Endodermal cell (in vitro differentiated cells): ENCODE measurements around the gene SENP6. TPM values are rescaled to one million over a fixed set of nuclear protein-coding genes. Genes with fewer than 3 reads are reported as not detected.

Experiments used
- DNase-seq: peaks from one replicate; pipeline ENCODE4 v3.0.0-alpha.2; 2017
- H3K27ac ChIP-seq: 2 replicates; pipeline ENCODE4 v1.5.1; 2013; ENCODE audit warnings: mild to moderate bottlenecking, low read depth, low read length, moderate library complexity
- H3K27me3 ChIP-seq: 2 replicates; pipeline ENCODE4 v1.6.1; 2013; ENCODE audit warnings: mild to moderate bottlenecking, low read length, moderate library complexity; ENCODE audit not compliant: insufficient read depth, control insufficient read depth, poor library complexity, severe bottlenecking
- H3K36me3 ChIP-seq: 2 replicates; pipeline ENCODE4 v1.7.0; 2013; ENCODE audit warnings: mild to moderate bottlenecking, low read length, moderate library complexity; ENCODE audit not compliant: control insufficient read depth, insufficient read depth
- H3K4me1 ChIP-seq: one replicate; pipeline ENCODE4 v1.7.0; 2013; ENCODE audit warnings: low read length; ENCODE audit not compliant: control insufficient read depth, insufficient read depth
- H3K4me3 ChIP-seq: 2 replicates; pipeline ENCODE4 v1.5.1; 2013; ENCODE audit warnings: mild to moderate bottlenecking, low read length, moderate library complexity
- H3K9ac ChIP-seq: 2 replicates; pipeline ENCODE4 v1.6.1; 2013; ENCODE audit warnings: mild to moderate bottlenecking, low read length, moderate library complexity; ENCODE audit not compliant: poor library complexity, severe bottlenecking; ENCODE audit errors: extremely low read depth
- H3K9me3 ChIP-seq: 2 replicates; pipeline ENCODE4 v1.6.1; 2013; ENCODE audit warnings: mild to moderate bottlenecking, low read length, moderate library complexity; ENCODE audit not compliant: control insufficient read depth
- H3K27ac Mint-ChIP-seq: 2 replicates; pipeline ENCODE4 v1.8.0; 2020; ENCODE audit warnings: mixed read lengths
- H3K27me3 Mint-ChIP-seq: 2 replicates; pipeline ENCODE4 v1.8.0; 2021; ENCODE audit warnings: mild to moderate bottlenecking, mixed read lengths; ENCODE audit not compliant: insufficient read depth
- H3K36me3 Mint-ChIP-seq: 2 replicates; pipeline ENCODE4 v1.8.0; 2020; ENCODE audit warnings: low read depth, mixed read lengths
- H3K4me1 Mint-ChIP-seq: 2 replicates; pipeline ENCODE4 v1.8.0; 2020; ENCODE audit warnings: mixed read lengths
- H3K4me3 Mint-ChIP-seq: 2 replicates; pipeline ENCODE4 v1.8.0; 2020; ENCODE audit warnings: mild to moderate bottlenecking, moderate library complexity, mixed read lengths
- H3K9me3 Mint-ChIP-seq: 2 replicates; pipeline ENCODE4 v1.8.0; 2020; ENCODE audit warnings: mild to moderate bottlenecking, mixed read lengths
- CTCF ChIP-seq: fragments of 200-600 bp; sonication (generic); conservative IDR thresholded peaks from 2 replicates; pipeline ENCODE4 v1.5.0; 2021; ENCODE audit warnings: antibody characterized with exemption, mild to moderate bottlenecking
- WGBS, 2 experiments: methylation state at CpG; one replicate each; pipeline versions ENCODE4 v1.1.5 to v1.1.7; 2013; ENCODE audit warnings: missing lambda C conversion rate in 2 of 2, mixed read lengths in 1 of 2; ENCODE audit not compliant: insufficient coverage in 1 of 2, insufficient read length in 1 of 2; 5-methylcytosine and 5-hydroxymethylcytosine counted together
- total RNA-seq, 2 donors: library from RNA; stranded (reverse); fragmentation: NEBNext Ultra II Directional in 1 of 2; extraction: Animal tissue kit (Norgen Biotek cat#: 25700) in 1 of 2; gene quantifications; 2 replicates in 1 of 2; 3 replicates in 1 of 2; pipeline ENCODE4 v1.2.1, GENCODE V29; 2021

Gene SENP6
- total RNA-seq, 2 donors from 2014 or later, result 101 to 113 TPM

DNA sequence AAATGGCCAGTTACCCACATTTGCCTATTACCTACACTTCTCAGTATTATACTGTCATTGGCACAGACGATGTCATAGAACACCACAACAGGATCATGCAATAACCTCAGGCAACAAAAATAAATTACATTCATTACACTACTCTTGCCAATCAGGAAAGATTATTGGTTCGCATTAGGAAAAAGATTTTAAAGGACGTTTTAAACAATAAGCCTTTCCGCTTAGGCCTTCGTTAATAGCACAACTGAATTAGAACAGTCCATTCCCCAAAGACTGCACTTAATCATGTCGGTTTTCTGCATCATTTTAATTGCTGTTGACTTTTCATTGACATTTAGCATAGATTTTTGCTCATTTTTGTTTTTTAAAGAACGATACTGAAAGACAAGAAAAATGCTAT, 912 bp upstream of the SENP6 start:
- H3K9ac ChIP-seq, result peak overlapping the region; percentile 95
- peak overlapping the region; percentile 76 for H3K27ac Mint-ChIP-seq

GRCh38 chr6:75602246-75603105, 796 bp downstream of the SENP6 start:
- TF ChIP-seq CTCF, result no peak
- no peaks in the 10 kb centered on the region for H3K27me3 Mint-ChIP-seq
- Histone ChIP-seq H3K4me1 (no peaks in the 10 kb centered on the region), H3K27me3 (no peaks in the 10 kb centered on the region), H3K9ac (peak overlapping the region; percentile 95), H3K36me3 (peaks cover 12% of the 10 kb centered on the region), H3K4me3 (peak overlapping the region; percentile 99), H3K27ac (peak overlapping the region; percentile 98), H3K9me3 (no peaks in the 10 kb centered on the region)
- peak overlapping the region; percentile 96 for H3K4me3 Mint-ChIP-seq
- no peaks in the 10 kb centered on the region for H3K9me3 Mint-ChIP-seq
- 0 to 1% methylated on average over 11 to 70 of the region's 70 CpGs for WGBS, 2 experiments
- peaks cover 11% of the 10 kb centered on the region for H3K36me3 Mint-ChIP-seq
- H3K27ac Mint-ChIP-seq, result peak overlapping the region; percentile 97
- H3K4me1 Mint-ChIP-seq, result peaks cover 27% of the 10 kb centered on the region
- peak; percentile 84 for DNase-seq

More for the DNA sequence above, 912 bp upstream of the SENP6 start:
- no peak for TF ChIP-seq CTCF
- no peaks in the 10 kb centered on the region for H3K27me3 ChIP-seq
- WGBS, 2 experiments, result 87 to 89% methylated on average over 7 of the region's 7 CpGs
- H3K4me3 Mint-ChIP-seq, result peak overlapping the region; percentile 96
- H3K4me1 ChIP-seq, result no peaks in the 10 kb centered on the region
- no peaks in the 10 kb centered on the region for H3K9me3 Mint-ChIP-seq
- no peaks in the 10 kb centered on the region for H3K9me3 ChIP-seq
- peaks cover 11% of the 10 kb centered on the region for H3K36me3 Mint-ChIP-seq
- no peaks in the 10 kb centered on the region for H3K27me3 Mint-ChIP-seq
- H3K27ac ChIP-seq, result no peak overlapping the region
- no peak for DNase-seq
- H3K4me3 ChIP-seq, result peak overlapping the region; percentile 99
- peaks cover 12% of the 10 kb centered on the region for H3K36me3 ChIP-seq
- peaks cover 23% of the 10 kb centered on the region for H3K4me1 Mint-ChIP-seq

DNA sequence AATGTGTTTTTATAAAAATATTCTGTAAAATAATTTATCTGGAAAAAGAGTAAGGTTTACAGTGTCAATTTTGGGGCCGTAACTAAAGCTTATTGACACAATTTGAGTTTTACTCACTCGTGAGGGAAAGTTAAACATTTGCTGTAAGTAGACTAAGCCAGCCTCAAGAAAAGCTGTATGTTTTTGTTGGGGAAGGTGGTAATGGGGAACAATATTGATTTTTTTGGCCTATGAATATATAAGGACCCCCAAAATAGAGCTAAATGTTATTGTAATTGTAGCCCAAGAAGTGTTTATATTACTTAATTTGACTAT, 1.4 kb downstream of the SENP6 start:
- WGBS, 2 experiments, result 4% methylated on average over 2 of the region's 2 CpGs
- H3K36me3 ChIP-seq, result peaks cover 12% of the 10 kb centered on the region
- Mint-ChIP-seq H3K27me3 (no peaks in the 10 kb centered on the region), H3K4me3 (peak overlapping the region; percentile 96), H3K36me3 (peaks cover 11% of the 10 kb centered on the region), H3K9me3 (no peaks in the 10 kb centered on the region), H3K27ac (peak overlapping the region; percentile 56), H3K4me1 (peaks cover 27% of the 10 kb centered on the region)
- no peak for DNase-seq
- H3K9me3 ChIP-seq, result no peaks in the 10 kb centered on the region
- no peaks in the 10 kb centered on the region for H3K27me3 ChIP-seq
- no peaks in the 10 kb centered on the region for H3K4me1 ChIP-seq
- no peak for TF ChIP-seq CTCF
- peak overlapping the region; percentile 95 for H3K9ac ChIP-seq
- peak overlapping the region; percentile 99 for H3K4me3 ChIP-seq
- H3K27ac ChIP-seq, result no peak overlapping the region
